HFF-Myc (cell line): ENCODE measurements around the gene COX20.

Experiments used
- DNase-seq: peaks from one replicate; pipeline ENCODE4 v3.0.0-alpha.2; 2011; ENCODE audit warnings: low read depth; ENCODE audit errors: extremely low read depth
- H3K4me3 ChIP-seq: replicated peaks from 2 replicates; pipeline ENCODE4 v1.5.1; 2011; ENCODE audit warnings: low read depth, mild to moderate bottlenecking, control low read depth, low read length
- CTCF ChIP-seq: IDR thresholded peaks from 2 replicates; pipeline ENCODE4 v1.5.1; 2012; ENCODE audit warnings: mild to moderate bottlenecking, low read depth, low read length, control low read depth; ENCODE audit errors: missing control alignments

Gene COX20

GRCh38 chr1:244893836-244894235 is 58.4 kb downstream of the COX20 start:
- H3K4me3 ChIP-seq: no peak overlapping the region
- no peak for TF ChIP-seq CTCF
- DNase-seq: no peak
